HepG2 (cell line): ENCODE data around the gene ZDBF2. TPM values are rescaled to one million over a fixed set of nuclear protein-coding genes. Genes with fewer than 3 reads are reported as not detected.

Experiments used
- ATF1 ChIP-seq: IDR thresholded peaks from 2 replicates; pipeline ENCODE4 v1.6.1; 2016; ENCODE audit warnings: mild to moderate bottlenecking, control low read depth
- CBX5 ChIP-seq: sonication (generic); formaldehyde crosslinking; IDR thresholded peaks from 2 replicates; pipeline ENCODE4 v1.4.0; 2020; ENCODE audit warnings: missing genetic modification reagents, borderline replicate concordance
- GABPB1 ChIP-seq: IDR thresholded peaks from 2 replicates; pipeline ENCODE4 v1.6.1; 2016; ENCODE audit warnings: mild to moderate bottlenecking, missing genetic modification reagents, moderate library complexity, missing compliant biosample characterization
- GTF3A ChIP-seq: sonication (generic); formaldehyde crosslinking; conservative IDR thresholded peaks from 2 replicates; pipeline ENCODE4 v1.4.0; 2020; ENCODE audit warnings: mild to moderate bottlenecking, missing genetic modification reagents
- HNRNPK ChIP-seq: fragments of 200-400 bp; formaldehyde crosslinking; IDR thresholded peaks from 2 replicates; pipeline ENCODE4 v1.6.1; 2018; ENCODE audit warnings: low read length, low read depth, moderate library complexity, mild to moderate bottlenecking; ENCODE audit not compliant: poor library complexity, severe bottlenecking
- ISX ChIP-seq: sonication (generic); formaldehyde crosslinking; conservative IDR thresholded peaks from 2 replicates; pipeline ENCODE4 v1.5.0; 2020; ENCODE audit warnings: missing genetic modification reagents
- MYPOP ChIP-seq: sonication (generic); formaldehyde crosslinking; IDR thresholded peaks from 2 replicates; pipeline ENCODE4 v1.8.1; 2023; ENCODE audit warnings: mild to moderate bottlenecking, moderate library complexity, missing genetic modification reagents
- SAP130 ChIP-seq: IDR thresholded peaks from 2 replicates; pipeline ENCODE4 v1.6.1; 2016; ENCODE audit warnings: low read depth
- SNAI1 ChIP-seq: sonication (generic); formaldehyde crosslinking; IDR thresholded peaks from 2 replicates; pipeline ENCODE4 v1.5.0; 2020; ENCODE audit warnings: mild to moderate bottlenecking, missing genetic modification reagents, borderline replicate concordance
- TARDBP ChIP-seq: sonication (generic); formaldehyde crosslinking; IDR thresholded peaks from 2 replicates; pipeline ENCODE4 v1.8.0; 2022; ENCODE audit warnings: mild to moderate bottlenecking, missing genetic modification reagents
- TBX2 ChIP-seq: sonication (generic); formaldehyde crosslinking; IDR thresholded peaks from 2 replicates; pipeline ENCODE4 v1.5.0; 2020; ENCODE audit warnings: missing genetic modification reagents, mild to moderate bottlenecking, borderline replicate concordance
- TFDP2 ChIP-seq: sonication (generic); formaldehyde crosslinking; IDR thresholded peaks from 2 replicates; pipeline ENCODE4 v1.4.0; 2020; ENCODE audit warnings: missing genetic modification reagents
- YY1 ChIP-seq: IDR thresholded peaks from 2 replicates; pipeline ENCODE4 v1.6.1; 2011; ENCODE audit warnings: low read length, low read depth, moderate library complexity, mild to moderate bottlenecking; ENCODE audit not compliant: insufficient read depth, insufficient replicate concordance
- ZMYM4 ChIP-seq: sonication (generic); formaldehyde crosslinking; IDR thresholded peaks from 2 replicates; pipeline ENCODE4 v1.8.1; 2023; ENCODE audit warnings: mild to moderate bottlenecking, missing genetic modification reagents
- ZNF280B ChIP-seq: sonication (generic); formaldehyde crosslinking; IDR thresholded peaks from 2 replicates; pipeline ENCODE4 v1.5.0; 2020; ENCODE audit warnings: missing genetic modification reagents, mild to moderate bottlenecking, borderline replicate concordance
- ZNF329 ChIP-seq: sonication (generic); formaldehyde crosslinking; IDR thresholded peaks from 2 replicates; pipeline ENCODE4 v1.9.0; 2021; ENCODE audit warnings: low read depth, mild to moderate bottlenecking, missing genetic modification reagents
- ZNF33A ChIP-seq: sonication (generic); formaldehyde crosslinking; IDR thresholded peaks from 2 replicates; pipeline ENCODE4 v1.5.1; 2020; ENCODE audit warnings: missing genetic modification reagents, mild to moderate bottlenecking, moderate library complexity, borderline replicate concordance
- ZNF432 ChIP-seq: sonication (generic); formaldehyde crosslinking; IDR thresholded peaks from 2 replicates; pipeline ENCODE4 v1.5.0; 2020; ENCODE audit warnings: missing genetic modification reagents, mild to moderate bottlenecking, borderline replicate concordance
- ZNF513 ChIP-seq: sonication (generic); formaldehyde crosslinking; conservative IDR thresholded peaks from 2 replicates; pipeline ENCODE4 v1.5.0; 2020; ENCODE audit warnings: missing genetic modification reagents
- ZNF709 ChIP-seq: sonication (generic); formaldehyde crosslinking; IDR thresholded peaks from 2 replicates; pipeline ENCODE4 v1.5.0; 2020; ENCODE audit warnings: mild to moderate bottlenecking, missing genetic modification reagents
- ZNF776 ChIP-seq: sonication (generic); formaldehyde crosslinking; IDR thresholded peaks from 2 replicates; pipeline ENCODE4 v1.4.0; 2020; ENCODE audit warnings: mild to moderate bottlenecking, missing genetic modification reagents
- polyA plus RNA-seq, 8 experiments: library from polyadenylated mRNA; depleted of rRNA in 3 of 8; stranded (reverse) in 7 of 8; unstranded in 1 of 8; fragments of >200 nt; fragmentation: Illumina TruSeq in 4 of 8; extraction: Trizol in 4 of 8; gene quantifications; 2 replicates each; pipeline versions ENCODE4 v1.2.1 to v1.2.3, GENCODE V29; 2011 to 2016; ENCODE audit warnings: low read depth in 4 of 8, missing spikeins in 1 of 8, mixed read lengths in 1 of 8; ENCODE audit not compliant: insufficient read depth in 1 of 8
- total RNA-seq, 5 experiments: library from RNA; depleted of rRNA; stranded (reverse); fragments of >200 nt; fragmentation: Illumina TruSeq; extraction: Trizol; gene quantifications; 2 replicates each; pipeline ENCODE4 v1.2.3, GENCODE V29; 2016; ENCODE audit warnings: low read depth in 1 of 5

The ZDBF2 gene
- total and polyA plus RNA-seq, 2 of the 13 experiments (the other 11 are each of a cell fraction or from before 2014, with no cell fraction given): 1.5 to 2.0 TPM

- peak; percentile 11 for TF ChIP-seq YY1
- peak; percentile 8; the same call in 1 of the 2 replicates for TF ChIP-seq SAP130 (CRISPR knock-in tag)
- no peak for TF ChIP-seq ZNF33A
- TF ChIP-seq TBX2: peak; percentile 76; the same call in 1 of the 2 replicates
- TF ChIP-seq CBX5 (CRISPR knock-in tag): no peak; the same call in 1 of the 2 replicates
- no peak for TF ChIP-seq GTF3A
- TF ChIP-seq ZMYM4 (CRISPR knock-in tag): peak; percentile 33; the same call in 1 of the 2 replicates
- peak; percentile 60 for TF ChIP-seq MYPOP (CRISPR knock-in tag)
- no peak for TF ChIP-seq TARDBP (CRISPR knock-in tag)
- no peak for TF ChIP-seq ISX (CRISPR knock-in tag)
- TF ChIP-seq TFDP2 (CRISPR knock-in tag): no peak
- TF ChIP-seq ZNF329 (CRISPR knock-in tag): no peak
- TF ChIP-seq ZNF709 (CRISPR knock-in tag): no peak; the same call in 1 of the 2 replicates
- peak; percentile 90 for TF ChIP-seq GABPB1
- TF ChIP-seq HNRNPK: peak; percentile 73
- peak; percentile 36; the same call in 1 of the 2 replicates for TF ChIP-seq ZNF776 (CRISPR knock-in tag)
- no peak for TF ChIP-seq ATF1 (CRISPR knock-in tag)
- no peak for TF ChIP-seq ZNF280B (CRISPR knock-in tag)
- no peak for TF ChIP-seq ZNF513 (CRISPR knock-in tag)
- no peak for TF ChIP-seq SNAI1 (CRISPR knock-in tag)
- TF ChIP-seq ZNF432 (CRISPR knock-in tag): no peak
Measured at GRCh38 chr2:206274434-206275311, at the start of gene ZDBF2 (continued).
